Measurements from ENCODE around the gene C11orf71. TPM values are rescaled to one million over a fixed set of nuclear protein-coding genes. Genes with fewer than 3 reads are reported as not detected.

Gene C11orf71
- total and polyA plus RNA-seq, 9 of the 15 experiments (the other 6 are each of a cell fraction or from before 2014, with no cell fraction given): 2.9 to 15.1 (median 9.1) TPM

GRCh38 chr11:114440971-114441763 is 40.9 kb upstream of the C11orf71 start (continued):
- no peak for TF ChIP-seq ZBTB17 (CRISPR knock-in tag; IDR thresholded peaks at IDR 0.05)
- TF ChIP-seq ZKSCAN8 (CRISPR knock-in tag; IDR thresholded peaks at IDR 0.05): 0 out of 2 replicates have a peak, but pooled peaks have one; percentile 35
- no peak for TF ChIP-seq ARNT (IDR thresholded peaks at IDR 0.05)
- 0 out of 2 replicates have a peak, but pooled peaks have one; percentile 45 for TF ChIP-seq ZNF395 (CRISPR knock-in tag; IDR thresholded peaks at IDR 0.05)
- peak; percentile 42 to 57; a peak in 2 of 4 replicates for TF ChIP-seq FOXA3 (CRISPR knock-in tag; conservative IDR thresholded peaks at IDR 0.05 in 1 of 2, IDR thresholded peaks at IDR 0.05 in 1 of 2)
- TF ChIP-seq PBX2 (CRISPR knock-in tag; IDR thresholded peaks at IDR 0.05; ENCODE audit: low read depth): no peak
- TF ChIP-seq PBX2 (tag; conservative IDR thresholded peaks at IDR 0.05; ENCODE audit: low read depth): peak; percentile 8
- no peak for TF ChIP-seq ZNF280B (CRISPR knock-in tag; IDR thresholded peaks at IDR 0.05)
- TF ChIP-seq MAFG (tag; conservative IDR thresholded peaks at IDR 0.05): peak; percentile 55
- no peak for TF ChIP-seq ZNF778 (CRISPR knock-in tag; IDR thresholded peaks at IDR 0.05)
- no peak for TF ChIP-seq E4F1 (CRISPR knock-in tag; IDR thresholded peaks at IDR 0.05; ENCODE audit: borderline replicate concordance)
- peak; percentile 18; the same call in 1 of the 2 replicates for TF ChIP-seq ZNF592 (IDR thresholded peaks at IDR 0.05)
- no peak for TF ChIP-seq ZC3H8 (IDR thresholded peaks at IDR 0.05)
